WTC11 (cell line): ENCODE results near the gene ARPC1A. TPM values are rescaled to one million over a fixed set of nuclear protein-coding genes. Genes with fewer than 3 reads are reported as not detected.
A peak's percentile ranks its signal among the peaks of the same experiment; 100 is the strongest.

Experiments used
- ATAC-seq: fragments of 200-7000 bp; cut with Tn5 transposase; 2 replicates; pipeline ENCODE4 v1.10.0; 2021; ENCODE audit warnings: mild to moderate bottlenecking, moderate library complexity
- CTCF ChIA-PET: fragments of 300-600 bp; sonication (Branson Sonifier 250); formaldehyde crosslinking; loops from one replicate; lab custom pipeline; 2021; ENCODE audit warnings: antibody characterized with exemption; lab: Charles Lee
- POLR2A ChIA-PET: fragments of 350-600 bp; sonication (Branson Sonifier 250); formaldehyde crosslinking; loops from one replicate; lab custom pipeline; 2021; ENCODE audit warnings: antibody characterized with exemption; lab: Charles Lee
- DNase-seq: peaks from one replicate; pipeline ENCODE4 v3.0.0; 2021; ENCODE audit warnings: low spot score
- H3K27ac Mint-ChIP-seq: 2 replicates; pipeline ENCODE4 v1.8.0; 2021; ENCODE audit warnings: mixed read lengths
- H3K27me3 Mint-ChIP-seq: 2 replicates; pipeline ENCODE4 v1.8.0; 2021; ENCODE audit warnings: low read depth, mild to moderate bottlenecking, moderate library complexity, mixed read lengths
- H3K36me3 Mint-ChIP-seq: 2 replicates; pipeline ENCODE4 v1.8.0; 2021; ENCODE audit warnings: mixed read lengths
- H3K4me1 Mint-ChIP-seq: 2 replicates; pipeline ENCODE4 v1.8.0; 2022; ENCODE audit warnings: mixed read lengths
- H3K4me3 Mint-ChIP-seq: 2 replicates; pipeline ENCODE4 v1.8.0; 2021; ENCODE audit warnings: mild to moderate bottlenecking, moderate library complexity, mixed read lengths
- H3K9me3 Mint-ChIP-seq: 2 replicates; pipeline ENCODE4 v1.8.0; 2021; ENCODE audit warnings: mixed read lengths
- AR ChIP-seq: fragments of 250-450 bp; sonication (Bioruptor Pico); IDR thresholded peaks from 2 replicates; pipeline ENCODE4 v1.9.0; 2021; ENCODE audit warnings: mild to moderate bottlenecking
- E2F5 ChIP-seq: sonication (generic); formaldehyde crosslinking; IDR thresholded peaks from 2 replicates; pipeline ENCODE4 v1.8.1; 2022; ENCODE audit warnings: mild to moderate bottlenecking, moderate library complexity, missing genetic modification reagents
- ELF4 ChIP-seq: sonication (generic); formaldehyde crosslinking; IDR thresholded peaks from 2 replicates; pipeline ENCODE4 v1.8.1; 2022; ENCODE audit warnings: low read depth, mild to moderate bottlenecking, moderate library complexity, missing genetic modification reagents
- FOXK1 ChIP-seq: sonication (generic); formaldehyde crosslinking; IDR thresholded peaks from 2 replicates; pipeline ENCODE4 v1.8.0; 2022; ENCODE audit warnings: mild to moderate bottlenecking, moderate library complexity, missing genetic modification reagents
- FOXP1 ChIP-seq: sonication (generic); formaldehyde crosslinking; IDR thresholded peaks from 2 replicates; pipeline ENCODE4 v1.8.0; 2022; ENCODE audit warnings: missing genetic modification reagents, mild to moderate bottlenecking, moderate library complexity, borderline replicate concordance
- HMGA2 ChIP-seq: fragments of 250-450 bp; sonication (Bioruptor Pico); IDR thresholded peaks from 2 replicates; pipeline ENCODE4 v1.4.0; 2021; ENCODE audit warnings: mild to moderate bottlenecking, moderate library complexity
- IRF1 ChIP-seq: sonication (generic); formaldehyde crosslinking; IDR thresholded peaks from 2 replicates; pipeline ENCODE4 v1.8.0; 2023; ENCODE audit warnings: missing genetic modification reagents
- MXD4 ChIP-seq: fragments of 250-450 bp; sonication (Bioruptor Pico); IDR thresholded peaks from 2 replicates; pipeline ENCODE4 v1.8.0; 2021; ENCODE audit warnings: mild to moderate bottlenecking, moderate library complexity, borderline replicate concordance
- MYBL2 ChIP-seq: sonication (generic); formaldehyde crosslinking; IDR thresholded peaks from 2 replicates; pipeline ENCODE4 v1.8.1; 2023; ENCODE audit warnings: mild to moderate bottlenecking, moderate library complexity, missing genetic modification reagents
- NFE2L1 ChIP-seq: sonication (generic); formaldehyde crosslinking; IDR thresholded peaks from 2 replicates; pipeline ENCODE4 v1.8.1; 2023; ENCODE audit warnings: missing genetic modification reagents
- PRRX2 ChIP-seq: fragments of 250-450 bp; sonication (Bioruptor Pico); IDR thresholded peaks from 2 replicates; pipeline ENCODE4 v1.8.0; 2021; ENCODE audit warnings: mild to moderate bottlenecking
- SOX15 ChIP-seq: fragments of 250-450 bp; sonication (Bioruptor Pico); IDR thresholded peaks from 2 replicates; pipeline ENCODE4 v1.9.0; 2021; ENCODE audit warnings: mild to moderate bottlenecking
- STAT6 ChIP-seq: sonication (generic); formaldehyde crosslinking; conservative IDR thresholded peaks from 2 replicates; pipeline ENCODE4 v1.8.1; 2023; ENCODE audit warnings: mild to moderate bottlenecking, low read depth, missing genetic modification reagents, moderate library complexity
- TEAD1 ChIP-seq: sonication (generic); formaldehyde crosslinking; IDR thresholded peaks from 2 replicates; pipeline ENCODE4 v1.8.0; 2022; ENCODE audit warnings: mild to moderate bottlenecking, missing genetic modification reagents
- ZBTB21 ChIP-seq: sonication (generic); formaldehyde crosslinking; IDR thresholded peaks from 2 replicates; pipeline ENCODE4 v1.8.1; 2023; ENCODE audit warnings: mild to moderate bottlenecking, missing genetic modification reagents, borderline replicate concordance
- ZNF232 ChIP-seq: sonication (generic); formaldehyde crosslinking; IDR thresholded peaks from 2 replicates; pipeline ENCODE4 v1.8.0; 2022; ENCODE audit warnings: mild to moderate bottlenecking, missing genetic modification reagents
- ZNF396 ChIP-seq: fragments of 250-450 bp; sonication (Bioruptor Pico); IDR thresholded peaks from 2 replicates; pipeline ENCODE4 v1.8.0; 2021; ENCODE audit warnings: mild to moderate bottlenecking, moderate library complexity, borderline replicate concordance
- ZNF416 ChIP-seq: fragments of 250-450 bp; sonication (Bioruptor Pico); IDR thresholded peaks from 2 replicates; pipeline ENCODE4 v1.9.0; 2021; ENCODE audit warnings: mild to moderate bottlenecking, inconsistent platforms
- ZNF423 ChIP-seq: fragments of 250-450 bp; sonication (Bioruptor Pico); IDR thresholded peaks from 2 replicates; pipeline ENCODE4 v2.1.2; 2022; ENCODE audit warnings: mild to moderate bottlenecking, moderate library complexity
- total RNA-seq: library from RNA; stranded (reverse); gene quantifications from 3 replicates; pipeline ENCODE4 v1.2.3, GENCODE V29; 2021
- TF ChIP-seq, protein P1 (sequence below): sonication (generic); formaldehyde crosslinking; IDR thresholded peaks from 2 replicates; pipeline ENCODE4 v1.8.0; 2022; ENCODE audit warnings: missing genetic modification reagents
- TF ChIP-seq, protein P2 (sequence below): sonication (generic); formaldehyde crosslinking; IDR thresholded peaks from 2 replicates; pipeline ENCODE4 v1.8.0; 2022; ENCODE audit warnings: mild to moderate bottlenecking, missing genetic modification reagents
- TF ChIP-seq, protein P3 (sequence below): fragments of 250-450 bp; sonication (Bioruptor Pico); IDR thresholded peaks from 2 replicates; pipeline ENCODE4 v1.9.0; 2021; ENCODE audit warnings: mild to moderate bottlenecking
- TF ChIP-seq, protein P4 (sequence below): sonication (generic); formaldehyde crosslinking; conservative IDR thresholded peaks from 2 replicates; pipeline ENCODE4 v1.8.1; 2022; ENCODE audit warnings: mild to moderate bottlenecking, missing genetic modification reagents

Gene ARPC1A
- total RNA-seq, 1 experiment from 2014 or later: 149 TPM

DNA sequence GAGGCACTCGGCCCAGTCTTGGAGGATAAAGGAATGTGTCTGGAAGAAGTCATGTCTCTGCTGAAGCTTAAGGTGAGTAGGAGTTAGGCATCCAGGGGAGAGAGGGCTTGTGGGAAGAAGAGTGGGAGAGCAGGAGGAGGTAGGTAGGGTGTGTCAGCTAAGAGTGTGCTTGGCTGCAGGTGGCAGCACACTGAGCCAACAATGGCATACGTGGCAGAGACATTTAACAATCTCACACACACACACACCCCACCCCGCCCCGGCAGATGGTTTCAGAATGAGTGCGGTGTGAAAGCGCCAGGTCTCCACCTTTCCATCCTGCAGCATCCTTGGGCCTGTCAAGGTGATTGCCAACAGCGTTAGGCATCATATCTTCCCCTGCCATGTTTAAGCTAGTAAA lies 11.2 kb upstream of the ARPC1A start (continued):
- TF ChIP-seq AR (CRISPR knock-in tag) (no peak), PRRX2 (CRISPR knock-in tag) (no peak), IRF1 (no peak), SOX15 (CRISPR knock-in tag) (no peak)

DNA sequence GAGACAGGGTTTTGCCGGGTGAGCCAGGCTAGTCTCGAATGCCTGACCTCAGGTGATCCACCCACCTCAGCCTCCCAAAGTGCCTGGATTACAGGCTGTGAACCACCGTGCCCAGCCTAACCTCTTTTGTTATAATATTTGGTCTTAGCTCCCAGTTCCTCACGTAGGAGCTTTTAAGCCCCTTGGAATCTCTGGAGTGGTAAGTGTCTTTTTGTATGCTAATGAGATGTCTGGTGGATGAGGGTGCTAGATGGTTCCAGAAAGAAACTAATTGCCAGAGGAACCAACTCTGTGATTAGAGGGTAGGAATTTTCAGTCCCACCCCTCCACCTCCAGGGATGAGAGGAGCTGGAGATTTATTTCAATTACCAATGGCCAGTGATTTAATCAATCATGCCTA lies 5.3 kb upstream of the ARPC1A start:
- Mint-ChIP-seq H3K9me3 (peaks cover 7% of the 10 kb centered on the region), H3K4me1 (peaks cover 13% of the 10 kb centered on the region), H3K27ac (peak overlapping the region; percentile 18; the same call in 1 of the 2 replicates), H3K27me3 (no peaks in the 10 kb centered on the region), H3K36me3 (no peaks in the 10 kb centered on the region), H3K4me3 (no peak overlapping the region)
- DNase-seq (no peak), ATAC-seq (no peak; the same call in 1 of the 2 replicates)
- ChIA-PET POLR2A (no interaction called here), CTCF (interaction anchor here (0.5 to 1.8 kb wide), 4 partner anchors 33 to 284 kb away, joined by 3 to 5 read pairs (median 3); no protein-coding TSS in a partner anchor)
- no peak for TF ChIP-seq IRF1
- no peak for TF ChIP-seq ZNF423 (CRISPR knock-in tag)
- no peak for TF ChIP-seq MXD4 (CRISPR knock-in tag)
- TF ChIP-seq, protein P1, sequence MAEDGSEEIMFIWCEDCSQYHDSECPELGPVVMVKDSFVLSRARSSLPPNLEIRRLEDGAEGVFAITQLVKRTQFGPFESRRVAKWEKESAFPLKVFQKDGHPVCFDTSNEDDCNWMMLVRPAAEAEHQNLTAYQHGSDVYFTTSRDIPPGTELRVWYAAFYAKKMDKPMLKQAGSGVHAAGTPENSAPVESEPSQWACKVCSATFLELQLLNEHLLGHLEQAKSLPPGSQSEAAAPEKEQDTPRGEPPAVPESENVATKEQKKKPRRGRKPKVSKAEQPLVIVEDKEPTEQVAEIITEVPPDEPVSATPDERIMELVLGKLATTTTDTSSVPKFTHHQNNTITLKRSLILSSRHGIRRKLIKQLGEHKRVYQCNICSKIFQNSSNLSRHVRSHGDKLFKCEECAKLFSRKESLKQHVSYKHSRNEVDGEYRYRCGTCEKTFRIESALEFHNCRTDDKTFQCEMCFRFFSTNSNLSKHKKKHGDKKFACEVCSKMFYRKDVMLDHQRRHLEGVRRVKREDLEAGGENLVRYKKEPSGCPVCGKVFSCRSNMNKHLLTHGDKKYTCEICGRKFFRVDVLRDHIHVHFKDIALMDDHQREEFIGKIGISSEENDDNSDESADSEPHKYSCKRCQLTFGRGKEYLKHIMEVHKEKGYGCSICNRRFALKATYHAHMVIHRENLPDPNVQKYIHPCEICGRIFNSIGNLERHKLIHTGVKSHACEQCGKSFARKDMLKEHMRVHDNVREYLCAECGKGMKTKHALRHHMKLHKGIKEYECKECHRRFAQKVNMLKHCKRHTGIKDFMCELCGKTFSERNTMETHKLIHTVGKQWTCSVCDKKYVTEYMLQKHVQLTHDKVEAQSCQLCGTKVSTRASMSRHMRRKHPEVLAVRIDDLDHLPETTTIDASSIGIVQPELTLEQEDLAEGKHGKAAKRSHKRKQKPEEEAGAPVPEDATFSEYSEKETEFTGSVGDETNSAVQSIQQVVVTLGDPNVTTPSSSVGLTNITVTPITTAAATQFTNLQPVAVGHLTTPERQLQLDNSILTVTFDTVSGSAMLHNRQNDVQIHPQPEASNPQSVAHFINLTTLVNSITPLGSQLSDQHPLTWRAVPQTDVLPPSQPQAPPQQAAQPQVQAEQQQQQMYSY (CRISPR knock-in tag): no peak
- no peak for TF ChIP-seq HMGA2
- TF ChIP-seq ZNF232 (CRISPR knock-in tag): no peak
- no peak for TF ChIP-seq ZNF396 (CRISPR knock-in tag)
- no peak for TF ChIP-seq ZNF416 (CRISPR knock-in tag)
- TF ChIP-seq FOXK1 (CRISPR knock-in tag): no peak
- no peak for TF ChIP-seq STAT6 (CRISPR knock-in tag)
- TF ChIP-seq MYBL2 (CRISPR knock-in tag): no peak
- no peak for TF ChIP-seq ZBTB21
- TF ChIP-seq, protein P2, sequence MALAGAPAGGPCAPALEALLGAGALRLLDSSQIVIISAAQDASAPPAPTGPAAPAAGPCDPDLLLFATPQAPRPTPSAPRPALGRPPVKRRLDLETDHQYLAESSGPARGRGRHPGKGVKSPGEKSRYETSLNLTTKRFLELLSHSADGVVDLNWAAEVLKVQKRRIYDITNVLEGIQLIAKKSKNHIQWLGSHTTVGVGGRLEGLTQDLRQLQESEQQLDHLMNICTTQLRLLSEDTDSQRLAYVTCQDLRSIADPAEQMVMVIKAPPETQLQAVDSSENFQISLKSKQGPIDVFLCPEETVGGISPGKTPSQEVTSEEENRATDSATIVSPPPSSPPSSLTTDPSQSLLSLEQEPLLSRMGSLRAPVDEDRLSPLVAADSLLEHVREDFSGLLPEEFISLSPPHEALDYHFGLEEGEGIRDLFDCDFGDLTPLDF (CRISPR knock-in tag): no peak
- TF ChIP-seq TEAD1 (CRISPR knock-in tag): no peak
- no peak for TF ChIP-seq FOXP1 (CRISPR knock-in tag)
- TF ChIP-seq, protein P3, sequence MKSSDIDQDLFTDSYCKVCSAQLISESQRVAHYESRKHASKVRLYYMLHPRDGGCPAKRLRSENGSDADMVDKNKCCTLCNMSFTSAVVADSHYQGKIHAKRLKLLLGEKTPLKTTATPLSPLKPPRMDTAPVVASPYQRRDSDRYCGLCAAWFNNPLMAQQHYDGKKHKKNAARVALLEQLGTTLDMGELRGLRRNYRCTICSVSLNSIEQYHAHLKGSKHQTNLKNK: no peak
- TF ChIP-seq, protein P4, sequence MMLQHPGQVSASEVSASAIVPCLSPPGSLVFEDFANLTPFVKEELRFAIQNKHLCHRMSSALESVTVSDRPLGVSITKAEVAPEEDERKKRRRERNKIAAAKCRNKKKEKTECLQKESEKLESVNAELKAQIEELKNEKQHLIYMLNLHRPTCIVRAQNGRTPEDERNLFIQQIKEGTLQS (CRISPR knock-in tag): no peak
- no peak for TF ChIP-seq NFE2L1 (CRISPR knock-in tag)
- no peak for TF ChIP-seq ELF4 (CRISPR knock-in tag)
- TF ChIP-seq E2F5 (CRISPR knock-in tag): no peak
